ENCODE results near the gene SKA2. TPM values are rescaled to one million over a fixed set of nuclear protein-coding genes. Genes with fewer than 3 reads are reported as not detected.

SKA2 gene
- total and polyA plus RNA-seq, 9 of the 15 experiments (the other 6 are each of a cell fraction or from before 2014, with no cell fraction given), result 58.1 to 183 (median 133) TPM

DNA sequence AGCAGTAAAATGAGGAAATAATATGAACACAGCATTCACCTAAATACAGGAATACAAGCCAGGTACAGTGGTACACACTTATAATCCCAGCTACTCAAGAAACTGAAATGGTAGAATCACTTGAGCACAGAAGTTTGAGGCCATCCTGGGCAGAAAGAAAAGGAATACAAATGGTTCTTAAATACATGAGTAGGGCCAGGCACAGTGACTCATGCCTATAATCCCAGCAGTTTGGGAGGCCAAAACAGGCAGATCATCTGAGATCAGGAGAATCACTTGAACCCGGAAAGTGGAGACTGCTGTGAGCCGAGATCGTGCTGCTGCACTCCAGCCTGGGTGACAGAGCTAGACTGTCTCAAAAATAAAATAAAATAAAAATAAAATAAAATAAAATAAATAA lies 31.9 kb upstream of the SKA2 start (continued):
- no peak for TF ChIP-seq PURB (CRISPR knock-in tag; IDR thresholded peaks at IDR 0.05; ENCODE audit: low read depth)
- TF ChIP-seq, protein P1, sequence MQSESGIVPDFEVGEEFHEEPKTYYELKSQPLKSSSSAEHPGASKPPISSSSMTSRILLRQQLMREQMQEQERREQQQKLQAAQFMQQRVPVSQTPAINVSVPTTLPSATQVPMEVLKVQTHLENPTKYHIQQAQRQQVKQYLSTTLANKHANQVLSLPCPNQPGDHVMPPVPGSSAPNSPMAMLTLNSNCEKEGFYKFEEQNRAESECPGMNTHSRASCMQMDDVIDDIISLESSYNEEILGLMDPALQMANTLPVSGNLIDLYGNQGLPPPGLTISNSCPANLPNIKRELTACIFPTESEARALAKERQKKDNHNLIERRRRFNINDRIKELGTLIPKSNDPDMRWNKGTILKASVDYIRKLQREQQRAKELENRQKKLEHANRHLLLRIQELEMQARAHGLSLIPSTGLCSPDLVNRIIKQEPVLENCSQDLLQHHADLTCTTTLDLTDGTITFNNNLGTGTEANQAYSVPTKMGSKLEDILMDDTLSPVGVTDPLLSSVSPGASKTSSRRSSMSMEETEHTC (IDR thresholded peaks at IDR 0.05), result no peak

DNA sequence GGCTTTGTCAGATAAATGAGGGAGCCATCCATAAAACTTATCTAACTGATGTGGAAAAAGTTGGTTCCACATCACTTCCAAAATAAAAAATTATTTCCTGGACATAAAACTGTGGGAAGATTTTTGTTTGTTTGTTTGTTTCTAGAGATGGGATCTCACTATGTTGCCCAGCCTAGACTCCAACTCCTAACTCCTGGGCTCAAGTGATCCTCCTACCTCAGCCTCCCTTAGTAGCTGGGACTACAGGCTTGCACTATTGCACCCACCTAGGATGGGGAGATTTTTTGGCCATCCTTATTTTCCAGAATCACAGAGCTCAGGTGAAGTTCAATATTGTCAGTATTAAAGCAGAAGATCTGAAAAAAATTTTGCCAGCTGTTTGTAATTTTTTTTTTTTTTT lies 31.0 kb upstream of the SKA2 start:
- no peak overlapping the region for H3K9ac ChIP-seq (ENCODE audit: insufficient read depth in 1 of 2, low read depth in 2 of 2, low read length in 2 of 2)
- no peak for DNase-seq (ENCODE audit: extremely low read depth in 1 of 4, low spot score in 3 of 4)
- in situ Hi-C loops (cut with MboI) (no loop called here), intact Hi-C loops (cut with micrococcal nuclease) (no loop called here)
- TF ChIP-seq ZC3H4 (CRISPR knock-in tag; IDR thresholded peaks at IDR 0.05; ENCODE audit: borderline replicate concordance), result no peak
- TF ChIP-seq ZNF121 (CRISPR knock-in tag; conservative IDR thresholded peaks at IDR 0.05), result peak; percentile 86
- TF ChIP-seq, protein P2, sequence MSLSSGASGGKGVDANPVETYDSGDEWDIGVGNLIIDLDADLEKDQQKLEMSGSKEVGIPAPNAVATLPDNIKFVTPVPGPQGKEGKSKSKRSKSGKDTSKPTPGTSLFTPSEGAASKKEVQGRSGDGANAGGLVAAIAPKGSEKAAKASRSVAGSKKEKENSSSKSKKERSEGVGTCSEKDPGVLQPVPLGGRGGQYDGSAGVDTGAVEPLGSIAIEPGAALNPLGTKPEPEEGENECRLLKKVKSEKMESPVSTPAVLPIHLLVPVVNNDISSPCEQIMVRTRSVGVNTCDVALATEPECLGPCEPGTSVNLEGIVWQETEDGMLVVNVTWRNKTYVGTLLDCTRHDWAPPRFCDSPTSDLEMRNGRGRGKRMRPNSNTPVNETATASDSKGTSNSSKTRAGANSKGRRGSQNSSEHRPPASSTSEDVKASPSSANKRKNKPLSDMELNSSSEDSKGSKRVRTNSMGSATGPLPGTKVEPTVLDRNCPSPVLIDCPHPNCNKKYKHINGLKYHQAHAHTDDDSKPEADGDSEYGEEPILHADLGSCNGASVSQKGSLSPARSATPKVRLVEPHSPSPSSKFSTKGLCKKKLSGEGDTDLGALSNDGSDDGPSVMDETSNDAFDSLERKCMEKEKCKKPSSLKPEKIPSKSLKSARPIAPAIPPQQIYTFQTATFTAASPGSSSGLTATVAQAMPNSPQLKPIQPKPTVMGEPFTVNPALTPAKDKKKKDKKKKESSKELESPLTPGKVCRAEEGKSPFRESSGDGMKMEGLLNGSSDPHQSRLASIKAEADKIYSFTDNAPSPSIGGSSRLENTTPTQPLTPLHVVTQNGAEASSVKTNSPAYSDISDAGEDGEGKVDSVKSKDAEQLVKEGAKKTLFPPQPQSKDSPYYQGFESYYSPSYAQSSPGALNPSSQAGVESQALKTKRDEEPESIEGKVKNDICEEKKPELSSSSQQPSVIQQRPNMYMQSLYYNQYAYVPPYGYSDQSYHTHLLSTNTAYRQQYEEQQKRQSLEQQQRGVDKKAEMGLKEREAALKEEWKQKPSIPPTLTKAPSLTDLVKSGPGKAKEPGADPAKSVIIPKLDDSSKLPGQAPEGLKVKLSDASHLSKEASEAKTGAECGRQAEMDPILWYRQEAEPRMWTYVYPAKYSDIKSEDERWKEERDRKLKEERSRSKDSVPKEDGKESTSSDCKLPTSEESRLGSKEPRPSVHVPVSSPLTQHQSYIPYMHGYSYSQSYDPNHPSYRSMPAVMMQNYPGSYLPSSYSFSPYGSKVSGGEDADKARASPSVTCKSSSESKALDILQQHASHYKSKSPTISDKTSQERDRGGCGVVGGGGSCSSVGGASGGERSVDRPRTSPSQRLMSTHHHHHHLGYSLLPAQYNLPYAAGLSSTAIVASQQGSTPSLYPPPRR (CRISPR knock-in tag; IDR thresholded peaks at IDR 0.05; ENCODE audit: borderline replicate concordance), result no peak
- no peak for TF ChIP-seq MCM3 (IDR thresholded peaks at IDR 0.05)
- no peaks in the 10 kb centered on the region for H3K79me2 ChIP-seq (ENCODE audit: control insufficient read depth, insufficient read depth, low read length)
- TSS peak; percentile 18 for BruUV-seq (replicated peaks)
- H3K4me1 ChIP-seq (replicated peaks in 1 of 2; ENCODE audit: control insufficient read depth in 2 of 2, insufficient read depth in 2 of 2, low read length in 2 of 2), result no peaks in the 10 kb centered on the region
- no peaks in the 10 kb centered on the region for H3K9me3 ChIP-seq (replicated peaks; ENCODE audit: control insufficient read depth, insufficient read depth, low read depth, low read length)
- ChIA-PET CTCF (ENCODE audit: low intra/inter-chr PET ratio) (no interaction called here), POLR2A (interaction anchor here (0.8 kb wide), 1 partner anchor 27 kb away, joined by 4 read pairs; no protein-coding TSS in a partner anchor)
- no peaks in the 10 kb centered on the region for H4K20me1 ChIP-seq (replicated peaks; ENCODE audit: control insufficient read depth, insufficient read depth, low read length)
- no peak overlapping the region for H3K27ac ChIP-seq (ENCODE audit: extremely low read depth, low read depth, low read length)
- H3K27me3 ChIP-seq (ENCODE audit: control insufficient read depth in 2 of 2, insufficient read depth in 2 of 2, low read length in 2 of 2), result no peaks in the 10 kb centered on the region
- FAIRE-seq, result no peak
- H2AFZ ChIP-seq (ENCODE audit: low read depth, low read length), result no peak overlapping the region
- ATAC-seq, result no peak
- peaks cover 40% of the 10 kb centered on the region; the same call in 1 of the 3 replicates for H3K36me3 ChIP-seq (ENCODE audit: control insufficient read depth, insufficient read depth, low read length)
- H3K9me1 ChIP-seq (ENCODE audit: control insufficient read depth, insufficient read depth, low read length), result no peaks in the 10 kb centered on the region
- no peak overlapping the region for H3K4me2 ChIP-seq (ENCODE audit: insufficient read depth, low read length)
- H3K4me3 ChIP-seq, result no peak overlapping the region

Measured in K562 (cell line).